Dedifferentiated amniotic fluid mesenchymal stem cell (primary cell): Measurements from ENCODE around the gene HSD11B1.
A peak's percentile ranks its signal among the peaks of the same experiment; 100 is the strongest.

Experiments
- DNase-seq: peaks from one replicate; pipeline ENCODE4 v3.0.0-alpha.2; 2016; ENCODE audit errors: extremely low spot score

HSD11B1 gene

GRCh38 chr1:209755926-209756614 is 51.4 kb downstream of the HSD11B1 start, which contains the start of gene TRAF3IP3:
TRAF3IP3 (plus strand) TSS chr1:209756053; CDS start chr1:209760040, 3,987 bp downstream.
- DNase-seq: no peak

DNA sequence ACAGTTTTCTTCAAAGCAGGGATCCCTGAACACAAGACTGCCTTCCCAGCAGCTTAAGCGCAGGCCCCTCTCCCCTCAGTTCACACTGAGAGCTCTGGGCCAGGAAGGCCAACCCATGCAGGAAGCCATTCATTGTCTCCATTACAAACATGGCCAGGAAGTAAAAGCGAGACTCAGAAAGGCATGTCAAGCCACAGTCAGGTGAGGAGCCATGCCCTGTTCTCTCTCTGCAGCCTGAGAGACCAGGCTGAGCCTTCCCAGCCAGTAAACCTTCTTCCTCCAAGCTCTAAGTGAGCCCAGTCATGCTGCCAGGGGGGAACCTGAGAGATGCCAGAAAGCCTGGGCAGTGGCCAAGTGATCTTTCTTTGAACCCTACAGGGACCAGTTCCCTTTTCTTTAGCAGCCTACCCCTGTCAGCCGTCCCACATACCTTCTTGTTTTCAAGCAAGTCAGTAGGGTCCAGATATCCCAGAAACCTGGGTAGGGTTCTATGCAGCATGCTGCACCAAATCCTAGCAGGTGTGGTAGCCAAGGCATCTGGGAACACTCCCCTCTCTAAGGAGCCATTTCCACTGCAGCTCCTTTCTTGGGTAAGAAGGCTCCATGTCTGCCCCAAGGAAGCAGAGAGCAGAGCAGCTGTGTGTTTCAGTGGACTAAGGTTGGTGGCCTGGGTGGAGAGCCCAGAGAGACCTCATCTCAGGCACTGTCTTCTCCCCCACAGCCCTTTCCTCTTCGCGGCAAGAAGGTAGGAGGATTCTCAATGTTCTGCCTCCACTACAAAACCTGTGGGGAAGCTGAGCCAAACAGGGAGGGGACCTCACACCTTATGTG is 52.2 kb downstream of the HSD11B1 start:
- no peak for DNase-seq

- DNase-seq: no peak
Measured at GRCh38 chr1:209758400-209758799, 53.8 kb downstream of the HSD11B1 start.

- DNase-seq: no peak
Measured at GRCh38 chr1:209759829-209760359, 55.2 kb downstream of the HSD11B1 start.

DNA sequence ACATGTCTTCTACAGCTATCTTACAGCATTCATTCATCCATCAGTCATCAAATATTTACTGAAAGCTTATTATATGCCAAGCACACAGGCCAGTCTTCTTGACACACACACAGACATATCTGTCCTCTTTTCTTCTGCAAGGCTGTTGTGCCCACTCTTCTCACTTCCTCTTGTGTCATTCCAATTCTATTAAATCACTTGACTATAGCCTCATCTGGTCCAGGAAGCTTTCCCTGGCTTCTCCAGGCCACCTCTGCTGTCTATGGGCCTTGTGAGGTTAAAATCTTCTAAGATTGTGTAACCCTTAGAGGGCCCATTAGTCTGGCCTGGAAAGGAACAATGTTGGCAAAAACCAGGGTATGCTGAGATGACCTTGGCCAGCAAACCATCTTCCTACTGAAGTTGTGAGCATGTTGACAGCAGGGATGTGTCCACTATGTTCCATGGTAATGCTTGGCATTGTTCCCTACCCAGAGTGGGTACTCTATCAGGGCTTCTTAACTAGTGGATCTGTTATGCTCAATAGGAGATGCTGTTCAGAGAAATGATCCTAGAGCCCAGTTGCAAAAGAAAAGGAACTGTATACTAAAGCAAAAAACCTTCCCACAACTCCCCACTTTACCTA is 56.5 kb downstream of the HSD11B1 start:
- DNase-seq: no peak

- DNase-seq: no peak
Measured at GRCh38 chr1:209766051-209766450, 61.4 kb downstream of the HSD11B1 start.

- no peak for DNase-seq
Measured at GRCh38 chr1:209767096-209767495, 62.5 kb downstream of the HSD11B1 start.

GRCh38 chr1:209767706-209768105 is 63.1 kb downstream of the HSD11B1 start:
- DNase-seq: no peak

DNA sequence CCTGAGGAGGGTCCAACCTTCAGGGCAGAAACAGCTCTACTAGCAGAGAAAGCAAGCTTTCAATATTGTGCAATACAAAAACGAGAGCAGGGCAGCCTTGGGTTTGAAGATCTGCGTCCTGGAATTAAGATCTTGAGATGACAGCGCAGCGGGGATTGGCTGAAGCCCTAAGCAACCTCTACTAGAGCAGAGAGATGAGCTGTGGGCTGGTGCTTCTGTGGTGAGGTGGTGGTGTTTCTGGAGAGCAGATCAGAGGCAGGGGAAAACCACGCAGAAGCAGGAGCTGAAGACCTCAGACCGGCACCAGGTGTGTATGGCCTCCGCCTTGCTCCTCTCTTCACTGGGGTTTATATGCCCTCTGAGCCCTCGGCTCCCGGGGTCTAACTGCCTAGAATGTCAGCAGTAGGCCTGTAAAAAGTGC is 63.7 kb downstream of the HSD11B1 start:
- DNase-seq: no peak

DNA sequence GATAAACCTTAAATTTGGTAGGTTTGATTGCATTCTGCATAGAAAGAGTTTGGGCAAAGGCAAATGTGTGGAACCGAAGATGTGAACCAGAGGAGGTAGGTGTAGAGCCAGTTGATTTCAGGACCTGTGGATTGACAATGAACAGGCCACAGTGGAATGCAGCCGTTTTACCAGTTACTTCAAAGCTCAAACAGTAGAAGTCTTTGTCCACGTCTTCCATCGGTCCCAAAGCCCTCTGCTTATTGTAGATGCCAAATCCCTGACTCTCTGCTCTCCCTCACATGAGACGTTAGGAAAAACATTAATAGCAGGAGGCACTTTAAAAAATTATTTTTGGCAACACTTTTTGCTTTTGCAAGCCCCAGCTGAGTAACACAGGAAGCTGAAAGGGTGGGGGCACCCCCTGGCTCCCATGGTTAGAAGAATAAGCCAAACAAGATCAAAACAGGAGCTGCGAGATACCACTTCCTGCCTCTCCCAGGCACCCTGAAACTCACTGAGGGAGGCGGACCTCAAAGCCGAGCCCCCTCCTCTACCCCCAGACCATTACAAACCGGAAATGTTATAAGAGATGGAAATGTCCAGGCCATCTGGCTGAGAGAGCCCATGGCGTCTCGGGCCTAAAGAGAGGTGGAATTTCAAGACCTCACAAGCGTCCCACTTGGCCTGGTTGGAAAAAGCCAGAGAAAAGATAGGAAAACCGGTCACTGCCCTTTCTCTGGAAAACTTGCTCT is 64.7 kb downstream of the HSD11B1 start:
- peak; percentile 30 for DNase-seq

- no peak for DNase-seq
Measured at GRCh38 chr1:209769971-209770370, 65.3 kb downstream of the HSD11B1 start.

- DNase-seq: no peak
Measured at GRCh38 chr1:209770636-209771415, 66.2 kb downstream of the HSD11B1 start.

- DNase-seq: no peak
Measured at GRCh38 chr1:209772126-209772525, 67.5 kb downstream of the HSD11B1 start.

GRCh38 chr1:209774592-209774991 is 69.9 kb downstream of the HSD11B1 start:
- no peak for DNase-seq

GRCh38 chr1:209775678-209776077 is 71.0 kb downstream of the HSD11B1 start:
- DNase-seq: no peak

GRCh38 chr1:209777587-209777986 is 72.9 kb downstream of the HSD11B1 start:
- no peak for DNase-seq

GRCh38 chr1:209778102-209778501 is 73.5 kb downstream of the HSD11B1 start:
- no peak for DNase-seq

DNA sequence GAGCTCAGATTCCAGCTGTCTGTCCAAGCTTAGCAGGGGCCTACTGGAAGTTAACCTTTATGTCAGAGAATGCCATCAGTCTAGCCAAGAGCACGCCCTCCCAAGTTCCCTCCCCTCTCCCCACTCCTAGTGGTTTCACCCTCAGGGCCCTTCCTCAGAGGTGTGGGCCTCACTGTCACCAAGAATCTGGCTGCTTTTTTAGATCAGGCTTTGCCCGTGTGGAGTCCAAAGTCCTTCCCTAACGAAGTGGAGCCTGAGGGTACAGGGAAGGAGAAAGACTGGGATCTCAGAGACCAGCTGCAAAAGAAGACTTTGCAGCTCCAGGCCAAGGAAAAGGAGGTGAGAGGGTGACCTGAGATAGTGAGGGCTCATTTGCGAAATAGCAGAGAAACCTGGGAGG is 75.6 kb downstream of the HSD11B1 start:
- no peak for DNase-seq

DNA sequence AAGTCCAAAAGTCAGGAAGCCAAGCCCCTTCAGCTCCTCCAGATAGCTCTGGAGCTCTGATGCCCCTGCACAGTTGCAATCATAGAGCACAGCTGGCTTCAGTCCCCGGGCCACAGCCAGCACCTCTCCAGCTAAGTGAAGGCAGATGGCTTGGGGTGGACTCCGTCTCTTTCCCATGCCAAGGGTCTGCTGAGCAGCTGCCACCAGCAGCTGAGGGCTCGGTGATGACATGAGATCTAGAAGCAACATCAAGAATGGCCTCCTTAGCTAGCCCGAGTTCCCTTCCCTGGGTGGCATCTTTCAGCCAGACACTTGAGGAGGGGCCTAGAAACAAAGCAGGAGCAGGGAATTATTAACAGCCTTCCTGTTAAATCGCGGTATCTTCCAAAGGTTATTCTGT is 78.7 kb downstream of the HSD11B1 start:
- no peak for DNase-seq
